HepG2 (cell line): ENCODE data around the gene TRIM7. TPM values are rescaled to one million over a fixed set of nuclear protein-coding genes. Genes with fewer than 3 reads are reported as not detected.

ENCODE experiments used
- AKNA ChIP-seq: sonication (generic); formaldehyde crosslinking; IDR thresholded peaks from 2 replicates; pipeline ENCODE4 v1.4.0; 2020; ENCODE audit warnings: missing genetic modification reagents, borderline replicate concordance
- ARNTL ChIP-seq: sonication (generic); formaldehyde crosslinking; IDR thresholded peaks from 2 replicates; pipeline ENCODE4 v1.4.0; 2020; ENCODE audit warnings: mild to moderate bottlenecking, missing genetic modification reagents
- BRD4 ChIP-seq: sonication (generic); formaldehyde crosslinking; IDR thresholded peaks from 2 replicates; pipeline ENCODE4 v1.4.0; 2020; ENCODE audit warnings: missing genetic modification reagents
- ELF1 ChIP-seq: sonication (generic); formaldehyde crosslinking; IDR thresholded peaks from 2 replicates; pipeline ENCODE4 v1.4.0; 2020; ENCODE audit warnings: missing genetic modification reagents
- FOSL1 ChIP-seq: sonication (generic); formaldehyde crosslinking; IDR thresholded peaks from 2 replicates; pipeline ENCODE4 v1.9.0; 2021; ENCODE audit warnings: missing genetic modification reagents, borderline replicate concordance
- GATAD1 ChIP-seq: IDR thresholded peaks from 2 replicates; pipeline ENCODE4 v1.6.1; 2016; ENCODE audit warnings: missing genetic modification reagents, missing compliant biosample characterization
- HDAC6 ChIP-seq: fragments of 200-600 bp; sonication (generic); IDR thresholded peaks from 2 replicates; pipeline ENCODE4 v1.7.0; 2017; ENCODE audit warnings: mild to moderate bottlenecking, antibody characterized with exemption, low read length, low read depth
- KDM3A ChIP-seq: IDR thresholded peaks from 2 replicates; pipeline ENCODE4 v1.6.1; 2018; ENCODE audit warnings: low read depth, missing compliant biosample characterization
- KLF6 ChIP-seq: IDR thresholded peaks from 2 replicates; pipeline ENCODE4 v1.8.0; 2016; ENCODE audit warnings: missing biosample characterization, missing genetic modification reagents
- KMT2A ChIP-seq: sonication (generic); formaldehyde crosslinking; IDR thresholded peaks from 2 replicates; pipeline ENCODE4 v1.4.0; 2020; ENCODE audit warnings: missing genetic modification reagents
- MED8 ChIP-seq: sonication (generic); formaldehyde crosslinking; IDR thresholded peaks from 2 replicates; pipeline ENCODE4 v1.8.1; 2023; ENCODE audit warnings: mild to moderate bottlenecking, missing genetic modification reagents; ENCODE audit not compliant: insufficient replicate concordance
- NFYC ChIP-seq: IDR thresholded peaks from 2 replicates; pipeline ENCODE4 v1.6.1; 2016; ENCODE audit warnings: missing genetic modification reagents, missing compliant biosample characterization
- ONECUT2 ChIP-seq: sonication (generic); formaldehyde crosslinking; IDR thresholded peaks from 2 replicates; pipeline ENCODE4 v1.4.0; 2020; ENCODE audit warnings: missing genetic modification reagents
- PAF1 ChIP-seq: IDR thresholded peaks from 2 replicates; pipeline ENCODE4 v1.6.1; 2016; ENCODE audit warnings: missing genetic modification reagents, missing compliant biosample characterization
- PAWR ChIP-seq: sonication (generic); formaldehyde crosslinking; IDR thresholded peaks from 2 replicates; pipeline ENCODE4 v1.4.0; 2020; ENCODE audit warnings: missing genetic modification reagents, mild to moderate bottlenecking, borderline replicate concordance
- POLR2A ChIP-seq, 2 experiments: IDR thresholded peaks; 2 replicates each; pipeline ENCODE4 v1.6.1; 2011; ENCODE audit warnings: low read depth in 2 of 2, low read length in 2 of 2, mild to moderate bottlenecking in 1 of 2, moderate library complexity in 1 of 2; ENCODE audit not compliant: insufficient read depth in 1 of 2
- RAD21 ChIP-seq: fragments of 450-650 bp; formaldehyde crosslinking; IDR thresholded peaks from 2 replicates; pipeline ENCODE4 v1.5.0; 2020; ENCODE audit warnings: mild to moderate bottlenecking
- ZFP37 ChIP-seq: sonication (generic); formaldehyde crosslinking; IDR thresholded peaks from 2 replicates; pipeline ENCODE4 v1.4.0; 2020; ENCODE audit warnings: missing genetic modification reagents, borderline replicate concordance
- ZKSCAN8 ChIP-seq: IDR thresholded peaks from 2 replicates; pipeline ENCODE4 v1.6.1; 2016; ENCODE audit warnings: borderline replicate concordance, missing genetic modification reagents, missing compliant biosample characterization
- ZNF546 ChIP-seq: sonication (generic); formaldehyde crosslinking; conservative IDR thresholded peaks from 2 replicates; pipeline ENCODE4 v1.8.1; 2023; ENCODE audit warnings: mild to moderate bottlenecking, missing genetic modification reagents
- ZNF607 ChIP-seq: sonication (generic); formaldehyde crosslinking; IDR thresholded peaks from 2 replicates; pipeline ENCODE4 v1.5.1; 2020; ENCODE audit warnings: missing genetic modification reagents, mild to moderate bottlenecking, borderline replicate concordance
- ZNF883 ChIP-seq: sonication (generic); formaldehyde crosslinking; IDR thresholded peaks from 2 replicates; pipeline ENCODE4 v1.5.1; 2020; ENCODE audit warnings: mild to moderate bottlenecking, missing genetic modification reagents; ENCODE audit errors: not compliant biosample characterization
- ZSCAN21 ChIP-seq: sonication (generic); formaldehyde crosslinking; IDR thresholded peaks from 2 replicates; pipeline ENCODE4 v1.8.0; 2022; ENCODE audit warnings: mild to moderate bottlenecking, missing genetic modification reagents, moderate library complexity, borderline replicate concordance
- ZSCAN29 ChIP-seq: sonication (generic); formaldehyde crosslinking; conservative IDR thresholded peaks from 2 replicates; pipeline ENCODE4 v1.4.0; 2020; ENCODE audit warnings: mild to moderate bottlenecking, missing genetic modification reagents
- ZXDC ChIP-seq: sonication (generic); formaldehyde crosslinking; IDR thresholded peaks from 2 replicates; pipeline ENCODE4 v1.5.0; 2020; ENCODE audit warnings: mild to moderate bottlenecking, missing genetic modification reagents
- polyA plus RNA-seq, 8 experiments: library from polyadenylated mRNA; depleted of rRNA in 3 of 8; stranded (reverse) in 7 of 8; unstranded in 1 of 8; fragments of >200 nt; fragmentation: Illumina TruSeq in 4 of 8; extraction: Trizol in 4 of 8; gene quantifications; 2 replicates each; pipeline versions ENCODE4 v1.2.1 to v1.2.3, GENCODE V29; 2011 to 2016; ENCODE audit warnings: low read depth in 4 of 8, missing spikeins in 1 of 8, mixed read lengths in 1 of 8; ENCODE audit not compliant: insufficient read depth in 1 of 8
- total RNA-seq, 5 experiments: library from RNA; depleted of rRNA; stranded (reverse); fragments of >200 nt; fragmentation: Illumina TruSeq; extraction: Trizol; gene quantifications; 2 replicates each; pipeline ENCODE4 v1.2.3, GENCODE V29; 2016; ENCODE audit warnings: low read depth in 1 of 5

The TRIM7 gene
- total and polyA plus RNA-seq, 2 of the 13 experiments (the other 11 are each of a cell fraction or from before 2014, with no cell fraction given), result 0.13 TPM; not detected in 1

GRCh38 chr5:181223058-181223728, 18.2 kb upstream of the TRIM7 start, which contains the start of gene TRIM41 (continued):
- TF ChIP-seq ZSCAN29 (CRISPR knock-in tag), result peak; percentile 99
- no peak; the same call in 1 of the 2 replicates for TF ChIP-seq KLF6
- TF ChIP-seq KMT2A, result no peak
- peak; percentile 9; the same call in 1 of the 2 replicates for TF ChIP-seq ZFP37
- no peak for TF ChIP-seq ZXDC (CRISPR knock-in tag)
- peak; percentile 92; the same call in 1 of the 2 replicates for TF ChIP-seq KDM3A (CRISPR knock-in tag)
- peak; percentile 67; the same call in 1 of the 2 replicates for TF ChIP-seq PAWR (CRISPR knock-in tag)
- peak in 1 of 2 experiments; percentile 94; a peak in 2 of 4 replicates for TF ChIP-seq POLR2A (IDR thresholded peaks at IDR 0.05; ENCODE audit: insufficient read depth in 1 of 2, low read depth in 2 of 2, low read length in 2 of 2)
- no peak; the same call in 1 of the 2 replicates for TF ChIP-seq ARNTL (CRISPR knock-in tag)
- 0 out of 2 replicates have a peak, but pooled peaks have one; percentile 18 for TF ChIP-seq NFYC (CRISPR knock-in tag)
- TF ChIP-seq ZKSCAN8 (CRISPR knock-in tag), result no peak; the same call in 1 of the 2 replicates
- TF ChIP-seq BRD4 (CRISPR knock-in tag), result peak; percentile 46; the same call in 1 of the 2 replicates
- peak; percentile 93 for TF ChIP-seq GATAD1
- TF ChIP-seq ZNF607, result no peak; the same call in 1 of the 2 replicates
- TF ChIP-seq ELF1 (CRISPR knock-in tag), result peak; percentile 94
- TF ChIP-seq HDAC6, result no peak
- no peak for TF ChIP-seq AKNA (CRISPR knock-in tag)
- TF ChIP-seq MED8, result peak; percentile 85
- no peak for TF ChIP-seq ZNF546 (CRISPR knock-in tag)
- no peak for TF ChIP-seq ZNF883 (CRISPR knock-in tag)
- TF ChIP-seq FOSL1, result no peak
- TF ChIP-seq PAF1 (CRISPR knock-in tag), result no peak
- no peak for TF ChIP-seq ONECUT2
- peak; percentile 15; the same call in 1 of the 2 replicates for TF ChIP-seq RAD21
- peak; percentile 11; the same call in 1 of the 2 replicates for TF ChIP-seq ZSCAN21 (CRISPR knock-in tag)
